Sigmoid colon (tissue), 4 donors: ENCODE data around the gene TP53BP2.

Experiments used
- POLR2A ChIP-seq, 2 donors: fragments of 450-650 bp; IDR thresholded peaks; one replicate each; pipeline ENCODE4 v1.6.1; 2016; ENCODE audit warnings: antibody characterized with exemption in 2 of 2, mild to moderate bottlenecking in 2 of 2, moderate library complexity in 2 of 2
- POLR2AphosphoS5 ChIP-seq, 4 donors: sonication (generic); formaldehyde crosslinking; IDR thresholded peaks; one replicate each; pipeline ENCODE4 v1.6.1; 2017; ENCODE audit warnings: antibody characterized with exemption in 4 of 4
- TF ChIP-seq, protein P1 (sequence below), 4 experiments: fragments of 450-650 bp in 3 of 4; fragments of 200-600 bp in 1 of 4; IDR thresholded peaks; one replicate each; pipeline ENCODE4 v1.5.1; 2016 to 2019; ENCODE audit warnings: antibody characterized with exemption in 4 of 4, mild to moderate bottlenecking in 3 of 4, moderate library complexity in 2 of 4

GRCh38 chr1:223845810-223846682 is at the start of gene TP53BP2:
- TF ChIP-seq, protein P1, sequence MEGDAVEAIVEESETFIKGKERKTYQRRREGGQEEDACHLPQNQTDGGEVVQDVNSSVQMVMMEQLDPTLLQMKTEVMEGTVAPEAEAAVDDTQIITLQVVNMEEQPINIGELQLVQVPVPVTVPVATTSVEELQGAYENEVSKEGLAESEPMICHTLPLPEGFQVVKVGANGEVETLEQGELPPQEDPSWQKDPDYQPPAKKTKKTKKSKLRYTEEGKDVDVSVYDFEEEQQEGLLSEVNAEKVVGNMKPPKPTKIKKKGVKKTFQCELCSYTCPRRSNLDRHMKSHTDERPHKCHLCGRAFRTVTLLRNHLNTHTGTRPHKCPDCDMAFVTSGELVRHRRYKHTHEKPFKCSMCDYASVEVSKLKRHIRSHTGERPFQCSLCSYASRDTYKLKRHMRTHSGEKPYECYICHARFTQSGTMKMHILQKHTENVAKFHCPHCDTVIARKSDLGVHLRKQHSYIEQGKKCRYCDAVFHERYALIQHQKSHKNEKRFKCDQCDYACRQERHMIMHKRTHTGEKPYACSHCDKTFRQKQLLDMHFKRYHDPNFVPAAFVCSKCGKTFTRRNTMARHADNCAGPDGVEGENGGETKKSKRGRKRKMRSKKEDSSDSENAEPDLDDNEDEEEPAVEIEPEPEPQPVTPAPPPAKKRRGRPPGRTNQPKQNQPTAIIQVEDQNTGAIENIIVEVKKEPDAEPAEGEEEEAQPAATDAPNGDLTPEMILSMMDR (IDR thresholded peaks at IDR 0.05): peak; percentile 32 to 69 (median 56)
- TF ChIP-seq POLR2A (IDR thresholded peaks at IDR 0.05) (peak; percentile 68 to 70), POLR2AphosphoS5 (IDR thresholded peaks at IDR 0.05) (peak; percentile 87 to 93 (median 90))
